Breast epithelium (tissue), 3 donors: Measurements from ENCODE around the gene ACRBP.

Source experiments
- POLR2A ChIP-seq: fragments of 450-650 bp; IDR thresholded peaks from one replicate; pipeline ENCODE4 v1.6.1; 2016; ENCODE audit warnings: antibody characterized with exemption, mild to moderate bottlenecking, moderate library complexity
- POLR2AphosphoS5 ChIP-seq, 3 donors: sonication (generic); formaldehyde crosslinking; IDR thresholded peaks; one replicate each; pipeline ENCODE4 v1.6.1; 2017; ENCODE audit warnings: antibody characterized with exemption in 3 of 3
- TF ChIP-seq, protein P1 (sequence below), 3 donors: fragments of 450-650 bp; IDR thresholded peaks; one replicate each; pipeline ENCODE4 v1.5.1; 2016 to 2017; ENCODE audit warnings: antibody characterized with exemption in 3 of 3, mild to moderate bottlenecking in 3 of 3, moderate library complexity in 3 of 3

DNA sequence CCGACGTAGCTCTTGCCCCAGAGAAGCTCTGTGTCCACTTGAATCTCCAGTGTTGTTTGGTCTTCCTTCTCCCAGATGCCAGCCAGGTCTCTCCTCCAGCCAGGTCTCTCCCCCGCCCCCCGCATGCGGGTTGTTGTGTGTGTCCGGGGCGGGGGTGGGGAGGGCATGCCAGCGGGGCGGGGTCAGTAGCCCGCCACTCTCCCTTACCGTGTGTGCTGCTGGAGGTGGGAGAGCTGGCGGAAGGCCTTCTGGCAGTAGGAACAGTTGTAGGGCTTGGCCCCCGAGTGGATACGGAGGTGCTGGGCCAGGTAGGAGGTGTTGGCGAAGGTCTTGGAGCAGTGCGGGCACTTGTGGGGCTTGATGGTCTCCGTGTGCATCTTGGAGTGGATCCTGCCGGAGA lies 24.9 kb upstream of the ACRBP start:
- TF ChIP-seq, protein P1, sequence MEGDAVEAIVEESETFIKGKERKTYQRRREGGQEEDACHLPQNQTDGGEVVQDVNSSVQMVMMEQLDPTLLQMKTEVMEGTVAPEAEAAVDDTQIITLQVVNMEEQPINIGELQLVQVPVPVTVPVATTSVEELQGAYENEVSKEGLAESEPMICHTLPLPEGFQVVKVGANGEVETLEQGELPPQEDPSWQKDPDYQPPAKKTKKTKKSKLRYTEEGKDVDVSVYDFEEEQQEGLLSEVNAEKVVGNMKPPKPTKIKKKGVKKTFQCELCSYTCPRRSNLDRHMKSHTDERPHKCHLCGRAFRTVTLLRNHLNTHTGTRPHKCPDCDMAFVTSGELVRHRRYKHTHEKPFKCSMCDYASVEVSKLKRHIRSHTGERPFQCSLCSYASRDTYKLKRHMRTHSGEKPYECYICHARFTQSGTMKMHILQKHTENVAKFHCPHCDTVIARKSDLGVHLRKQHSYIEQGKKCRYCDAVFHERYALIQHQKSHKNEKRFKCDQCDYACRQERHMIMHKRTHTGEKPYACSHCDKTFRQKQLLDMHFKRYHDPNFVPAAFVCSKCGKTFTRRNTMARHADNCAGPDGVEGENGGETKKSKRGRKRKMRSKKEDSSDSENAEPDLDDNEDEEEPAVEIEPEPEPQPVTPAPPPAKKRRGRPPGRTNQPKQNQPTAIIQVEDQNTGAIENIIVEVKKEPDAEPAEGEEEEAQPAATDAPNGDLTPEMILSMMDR (IDR thresholded peaks at IDR 0.05), result no peak
- TF ChIP-seq POLR2AphosphoS5 (IDR thresholded peaks at IDR 0.05), result no peak
- no peak for TF ChIP-seq POLR2A
